Measurements from ENCODE around the gene RHO.
"Not testable (repeated sequence)": the region's sequence is repeated elsewhere in the genome, so short reads cannot be mapped to it uniquely, and the experiment has no call there.

DNA sequence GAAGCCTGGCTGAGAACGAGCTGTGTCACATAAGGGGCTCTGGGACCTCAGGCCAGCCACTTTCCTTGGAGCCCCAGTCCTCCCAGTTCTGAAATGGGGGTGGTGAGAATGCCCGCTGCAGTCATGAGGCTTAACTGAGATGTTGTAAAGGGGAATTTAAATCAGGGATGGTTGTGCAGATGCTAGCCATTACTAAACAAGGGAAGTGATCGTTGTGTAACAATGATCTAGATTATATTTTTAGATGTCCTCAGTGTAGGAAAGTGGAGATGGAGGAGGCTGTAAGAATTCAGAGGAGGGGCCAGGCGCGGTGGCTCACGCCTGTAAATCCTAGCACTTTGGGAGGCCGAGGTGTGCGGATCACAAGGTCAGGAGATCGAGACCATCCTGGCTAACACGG lies 39.2 kb upstream of the RHO start:
- TF ChIP-seq CTCF (IDR thresholded peaks at IDR 0.05 in 4 of 5, conservative IDR thresholded peaks at IDR 0.05 in 1 of 5); POLR2A (IDR thresholded peaks at IDR 0.05): not testable (repeated sequence)
